GM12875 (cell line): ENCODE results near the gene ANKDD1B.

Experiments used
- H3K4me3 ChIP-seq: one replicate; pipeline ENCODE4 v1.5.1; 2011; ENCODE audit warnings: low read depth, low read length, control low read depth
- TF ChIP-seq, protein P1 (sequence below): IDR thresholded peaks from 2 replicates; pipeline ENCODE4 v1.5.1; 2011; ENCODE audit warnings: low read depth, mild to moderate bottlenecking, control low read depth, inconsistent platforms, low read length, moderate library complexity, borderline replicate concordance; ENCODE audit not compliant: insufficient read depth

The ANKDD1B gene

DNA sequence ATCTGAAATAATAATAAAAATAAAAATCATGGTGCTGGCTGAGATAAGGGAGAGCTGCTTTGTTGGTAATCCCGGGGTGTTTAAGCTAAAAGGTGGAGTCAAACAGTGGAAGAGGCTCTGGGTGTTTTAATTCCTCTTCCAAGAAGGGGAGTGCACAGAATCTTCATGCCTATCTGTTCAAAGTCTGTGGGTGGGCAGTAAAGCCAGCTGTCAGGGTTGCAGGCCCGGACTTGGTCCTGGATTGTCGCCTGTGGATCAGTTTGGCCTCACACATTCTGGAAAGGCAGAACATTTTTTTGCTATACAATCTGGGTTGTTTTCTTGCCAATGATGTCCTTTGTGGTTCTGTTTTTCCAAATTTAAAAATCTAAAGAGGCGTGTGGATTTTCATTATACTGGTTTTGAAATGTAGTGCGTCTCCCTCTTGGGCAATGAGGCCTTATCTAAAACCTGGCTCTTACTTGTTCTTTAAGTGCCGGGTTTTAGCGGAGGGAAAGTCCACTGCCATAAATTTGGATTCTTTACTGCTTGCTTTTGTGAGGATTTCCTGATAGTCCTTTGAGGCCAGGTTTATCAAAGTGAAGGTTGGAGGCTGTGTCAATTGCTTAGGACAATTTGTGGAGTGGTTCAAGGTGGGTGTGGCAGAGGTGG lies 5.8 kb downstream of the ANKDD1B start:
- H3K4me3 ChIP-seq: no peak overlapping the region
- TF ChIP-seq, protein P1, sequence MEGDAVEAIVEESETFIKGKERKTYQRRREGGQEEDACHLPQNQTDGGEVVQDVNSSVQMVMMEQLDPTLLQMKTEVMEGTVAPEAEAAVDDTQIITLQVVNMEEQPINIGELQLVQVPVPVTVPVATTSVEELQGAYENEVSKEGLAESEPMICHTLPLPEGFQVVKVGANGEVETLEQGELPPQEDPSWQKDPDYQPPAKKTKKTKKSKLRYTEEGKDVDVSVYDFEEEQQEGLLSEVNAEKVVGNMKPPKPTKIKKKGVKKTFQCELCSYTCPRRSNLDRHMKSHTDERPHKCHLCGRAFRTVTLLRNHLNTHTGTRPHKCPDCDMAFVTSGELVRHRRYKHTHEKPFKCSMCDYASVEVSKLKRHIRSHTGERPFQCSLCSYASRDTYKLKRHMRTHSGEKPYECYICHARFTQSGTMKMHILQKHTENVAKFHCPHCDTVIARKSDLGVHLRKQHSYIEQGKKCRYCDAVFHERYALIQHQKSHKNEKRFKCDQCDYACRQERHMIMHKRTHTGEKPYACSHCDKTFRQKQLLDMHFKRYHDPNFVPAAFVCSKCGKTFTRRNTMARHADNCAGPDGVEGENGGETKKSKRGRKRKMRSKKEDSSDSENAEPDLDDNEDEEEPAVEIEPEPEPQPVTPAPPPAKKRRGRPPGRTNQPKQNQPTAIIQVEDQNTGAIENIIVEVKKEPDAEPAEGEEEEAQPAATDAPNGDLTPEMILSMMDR: no peak

DNA sequence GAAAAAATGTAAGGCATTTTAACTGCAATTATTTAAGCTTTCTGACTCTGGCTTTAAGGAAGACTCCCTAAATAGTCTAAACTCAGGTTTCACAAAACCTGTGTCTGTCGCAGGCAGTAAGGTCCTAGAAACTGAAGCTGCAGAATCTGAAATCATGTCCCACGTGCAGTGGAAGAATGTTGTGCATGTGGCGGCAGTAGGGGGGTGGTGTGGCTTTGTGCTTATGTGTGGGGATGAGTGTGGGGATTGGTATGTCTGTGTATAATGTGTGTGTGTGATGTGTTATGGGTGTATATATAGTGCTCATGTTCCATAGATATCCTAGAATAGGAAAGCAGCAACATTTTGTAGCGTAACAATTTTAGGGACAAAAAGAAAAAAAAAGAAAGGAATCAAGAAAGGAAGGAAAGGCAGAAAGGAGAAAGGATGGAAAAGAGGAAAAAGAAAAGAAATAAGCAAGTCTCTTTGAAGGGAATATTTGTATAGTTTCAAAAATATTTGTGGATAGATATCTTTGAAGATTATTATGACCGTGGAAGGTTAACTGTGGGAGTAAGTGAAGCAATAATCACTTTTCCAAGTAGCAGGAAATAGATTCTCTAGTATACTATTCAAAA lies 6.6 kb downstream of the ANKDD1B start:
- TF ChIP-seq, protein P1: no peak
- no peak overlapping the region for H3K4me3 ChIP-seq

DNA sequence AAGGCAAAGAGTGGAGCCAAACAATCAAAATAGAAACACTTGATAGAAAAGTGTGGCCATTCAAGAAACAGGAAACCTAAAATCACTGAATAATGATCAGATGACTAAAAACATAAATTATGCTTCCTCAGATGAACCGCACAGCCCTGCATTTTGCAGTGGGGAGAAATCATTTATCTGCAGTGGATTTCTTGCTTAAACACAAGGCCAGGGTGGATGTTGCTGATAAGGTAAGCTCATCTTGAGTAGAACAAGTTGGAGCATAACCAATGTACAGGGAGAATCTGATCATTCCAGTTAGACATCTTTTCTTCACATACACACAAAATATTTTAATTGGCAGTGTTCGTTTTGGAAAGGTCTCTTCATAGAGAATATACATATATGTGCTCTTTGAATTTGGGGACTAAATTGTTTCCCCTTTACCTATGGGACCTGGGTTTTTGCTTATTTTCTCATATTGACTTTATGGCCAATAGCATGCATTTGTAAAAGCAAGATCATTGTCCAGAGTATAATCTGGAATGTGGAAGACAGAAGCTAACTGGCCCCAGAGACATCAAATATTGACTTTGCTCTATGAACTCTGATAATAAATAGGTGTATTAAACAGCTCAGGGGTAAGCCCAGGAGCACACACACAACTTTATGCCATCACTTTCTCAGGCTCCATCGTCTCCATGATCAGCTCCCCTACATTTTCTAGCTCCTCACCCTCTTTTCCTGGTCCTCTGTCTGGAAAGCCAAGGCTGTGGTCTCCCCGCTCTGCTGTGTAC lies 9.1 kb downstream of the ANKDD1B start:
- no peak overlapping the region for H3K4me3 ChIP-seq
- TF ChIP-seq, protein P1: no peak

DNA sequence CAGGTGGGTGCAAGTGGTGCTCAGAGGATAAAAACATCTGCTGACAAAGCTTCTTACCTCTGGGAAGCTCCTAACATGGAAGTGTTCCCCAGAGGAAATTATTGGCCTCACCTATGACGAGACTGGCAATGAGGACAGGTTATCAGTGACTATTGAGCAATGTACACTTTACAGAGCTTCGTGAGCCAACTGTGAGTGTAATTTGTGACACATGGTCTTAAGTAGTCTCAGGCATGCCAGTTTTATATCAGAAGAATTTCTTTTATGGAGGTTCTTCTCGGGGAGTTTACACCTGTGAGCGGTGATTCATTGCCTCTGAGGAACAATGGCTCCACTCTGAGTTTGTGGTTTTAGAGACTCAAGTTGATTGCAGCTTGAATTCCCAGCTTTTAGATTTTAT lies 11.3 kb downstream of the ANKDD1B start:
- no peak overlapping the region for H3K4me3 ChIP-seq
- TF ChIP-seq, protein P1: no peak

DNA sequence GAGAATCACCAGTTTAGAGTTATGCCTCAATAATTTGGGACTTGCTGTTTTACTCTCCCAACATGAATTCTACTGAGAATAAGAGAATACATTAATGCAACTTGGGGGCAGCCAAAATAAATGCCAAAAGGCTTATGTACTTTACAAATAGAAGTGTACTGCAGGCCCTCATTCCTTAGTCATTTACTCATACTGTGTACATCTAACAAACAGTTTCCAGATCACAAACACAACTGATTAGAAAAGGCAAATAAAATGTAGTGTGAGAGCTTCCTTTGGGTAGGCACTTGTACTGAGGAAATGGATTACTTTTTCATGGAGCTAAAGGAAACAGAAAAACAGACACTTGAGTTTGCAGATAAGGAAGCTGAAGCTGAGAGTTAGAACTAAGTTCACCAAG lies 12.6 kb downstream of the ANKDD1B start:
- H3K4me3 ChIP-seq: no peak overlapping the region
- TF ChIP-seq, protein P1: no peak

DNA sequence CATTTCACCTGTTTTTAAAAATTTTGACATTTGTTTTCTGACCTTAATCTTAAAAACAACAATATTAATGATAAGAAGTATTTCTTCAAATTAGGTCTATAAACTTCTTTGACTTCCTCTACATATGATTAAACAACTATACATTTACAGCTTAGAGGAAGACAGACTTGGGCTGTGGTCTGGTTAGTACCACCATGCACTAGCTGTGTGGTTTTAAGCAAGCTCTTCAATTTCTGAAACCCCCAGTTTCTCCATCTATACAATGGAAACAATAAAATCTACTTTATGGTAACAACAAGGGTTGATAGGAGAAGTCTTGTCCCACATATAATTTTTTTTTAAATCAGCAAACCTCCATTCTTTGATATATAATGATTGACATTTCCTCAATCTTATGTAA lies 15.7 kb downstream of the ANKDD1B start:
- H3K4me3 ChIP-seq: no peak overlapping the region
- TF ChIP-seq, protein P1: no peak
